H7 (cell line): ENCODE data around the gene CELA1. TPM values are rescaled to one million over a fixed set of nuclear protein-coding genes. Genes with fewer than 3 reads are reported as not detected.
"Not testable (repeated sequence)": the region's sequence is repeated elsewhere in the genome, so short reads cannot be mapped to it uniquely, and the experiment has no call there.

ENCODE experiments used
- DNase-seq: peaks from one replicate; pipeline ENCODE4 v3.0.0; 2012
- H3K27me3 ChIP-seq: 2 replicates; pipeline ENCODE4 v1.6.0; 2011; ENCODE audit warnings: mild to moderate bottlenecking, low read length; ENCODE audit not compliant: control insufficient read depth, insufficient read depth
- H3K36me3 ChIP-seq: replicated peaks from 2 replicates; pipeline ENCODE4 v1.5.1; 2011; ENCODE audit warnings: low read length; ENCODE audit not compliant: control insufficient read depth, insufficient read depth
- H3K4me3 ChIP-seq: 2 replicates; pipeline ENCODE4 v1.5.1; 2011; ENCODE audit warnings: low read depth, mild to moderate bottlenecking, control low read depth, low read length, moderate library complexity; ENCODE audit not compliant: insufficient read depth
- total RNA-seq: library from RNA; depleted of rRNA; stranded (reverse); fragments of >200 nt; shearing (Covaris generic); gene quantifications from 2 replicates; pipeline ENCODE4 v1.2.3, GENCODE V29; 2014

CELA1 gene
- total RNA-seq, 1 experiment from 2014 or later: not detected

GRCh38 chr12:51321882-51322281 is 24.6 kb downstream of the CELA1 start:
- Histone ChIP-seq H3K27me3 (no peaks in the 10 kb centered on the region), H3K36me3 (no peaks in the 10 kb centered on the region)
- DNase-seq: no peak

DNA sequence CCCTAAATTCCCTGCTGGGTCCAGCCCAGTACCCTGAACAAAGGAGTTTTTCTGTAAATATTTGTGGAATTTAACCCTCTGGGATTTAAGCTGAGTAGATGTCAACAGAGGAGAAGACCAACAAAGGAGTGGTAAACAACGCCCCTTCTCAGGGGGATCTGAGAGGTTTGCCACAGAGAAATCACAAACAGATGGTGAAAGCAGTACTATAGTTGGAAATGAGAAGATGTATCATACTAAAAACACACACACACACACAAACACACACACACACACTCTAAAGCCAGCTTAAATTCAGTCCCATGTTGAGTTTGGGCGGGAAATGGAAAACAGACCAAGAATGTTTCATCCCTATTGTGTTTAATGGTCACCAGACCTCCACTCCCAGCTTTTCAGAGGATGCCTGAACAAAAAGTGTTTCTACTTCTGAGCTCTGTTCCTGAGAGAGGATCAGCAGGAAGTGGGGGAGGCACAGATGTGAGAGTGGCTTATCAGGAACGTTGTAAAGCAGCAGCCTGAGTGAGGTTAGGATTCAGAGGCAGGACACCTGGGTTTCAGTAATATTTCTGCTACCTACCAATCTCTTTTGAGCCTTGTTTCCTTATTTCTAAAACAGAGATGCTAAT is 25.7 kb downstream of the CELA1 start:
- Histone ChIP-seq H3K4me3 (no peak overlapping the region), H3K27me3 (no peaks in the 10 kb centered on the region), H3K36me3 (no peaks in the 10 kb centered on the region)
- peak; percentile 72 for DNase-seq

More at GRCh38 chr12:51321882-51322281, 24.6 kb downstream of the CELA1 start:
- no peak overlapping the region for H3K4me3 ChIP-seq

DNA sequence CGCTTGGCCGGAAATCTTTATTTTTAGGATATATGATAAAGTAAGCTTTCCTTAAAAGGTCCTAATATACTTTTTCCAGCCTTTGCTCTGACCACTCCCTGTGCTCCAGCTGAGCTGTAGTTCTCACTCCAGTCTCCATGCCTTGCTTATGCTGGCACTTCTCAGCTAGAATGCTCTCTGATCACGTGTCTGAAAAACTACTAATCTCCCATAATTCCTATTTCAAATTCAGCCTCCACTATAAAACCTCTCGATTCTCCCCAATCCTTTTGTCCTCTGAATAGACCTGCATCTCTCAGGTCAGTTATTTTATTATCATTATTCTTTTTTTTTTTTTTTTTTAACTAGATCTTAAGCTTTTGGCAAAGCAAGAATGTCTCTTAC is 26.2 kb downstream of the CELA1 start:
- DNase-seq: no peak

GRCh38 chr12:51318846-51319599 is 27.5 kb downstream of the CELA1 start:
- no peak for DNase-seq
- Histone ChIP-seq H3K27me3 (no peaks in the 10 kb centered on the region), H3K36me3 (no peaks in the 10 kb centered on the region), H3K4me3 (no peak overlapping the region)

More for the DNA sequence above, 26.2 kb downstream of the CELA1 start:
- Histone ChIP-seq H3K36me3 (no peaks in the 10 kb centered on the region), H3K4me3 (no peak overlapping the region), H3K27me3 (no peaks in the 10 kb centered on the region)

DNA sequence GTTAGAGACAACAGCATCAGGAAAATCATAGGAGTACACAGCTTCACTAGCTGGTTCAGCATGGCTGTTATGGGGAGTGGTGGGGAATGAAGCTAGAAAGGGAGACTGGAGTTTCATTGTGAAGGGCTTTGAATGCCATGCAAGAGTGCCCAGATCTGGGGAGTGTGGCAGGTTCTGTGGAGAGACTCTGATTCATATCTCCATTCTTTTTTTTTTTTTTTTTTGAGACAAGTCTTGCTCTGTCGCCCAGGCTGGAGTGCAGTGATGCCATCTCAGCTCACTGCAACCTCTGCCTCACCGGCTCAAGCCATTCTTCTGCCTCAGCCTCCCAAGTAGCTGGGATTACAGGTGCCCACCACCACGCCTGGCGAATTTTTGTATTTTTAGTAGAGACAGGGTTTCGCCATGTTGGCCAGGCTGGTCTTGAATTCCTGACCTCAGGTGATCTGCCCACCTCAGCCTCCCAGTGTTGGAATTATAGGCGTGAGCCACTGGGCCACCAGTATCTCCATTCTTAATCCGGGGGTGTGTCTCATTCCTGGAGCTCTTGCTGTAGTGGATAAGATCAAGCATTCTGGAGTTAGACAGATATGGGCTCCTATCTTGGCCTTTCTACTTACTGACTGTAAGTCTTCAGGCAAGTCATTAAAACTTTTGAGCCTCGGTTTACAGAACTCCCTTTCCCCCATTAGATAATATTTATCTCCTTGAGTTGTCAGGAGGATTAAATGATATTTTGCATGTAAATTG is 28.2 kb downstream of the CELA1 start:
- not testable (repeated sequence) for H3K27me3 ChIP-seq, DNase-seq, H3K4me3 ChIP-seq

GRCh38 chr12:51311389-51311788 is 35.1 kb downstream of the CELA1 start:
- Histone ChIP-seq H3K4me3 (no peak overlapping the region), H3K36me3 (no peaks in the 10 kb centered on the region), H3K27me3 (no peaks in the 10 kb centered on the region)
- DNase-seq: no peak

More for the DNA sequence above, 28.2 kb downstream of the CELA1 start:
- H3K36me3 ChIP-seq: not testable (repeated sequence)

DNA sequence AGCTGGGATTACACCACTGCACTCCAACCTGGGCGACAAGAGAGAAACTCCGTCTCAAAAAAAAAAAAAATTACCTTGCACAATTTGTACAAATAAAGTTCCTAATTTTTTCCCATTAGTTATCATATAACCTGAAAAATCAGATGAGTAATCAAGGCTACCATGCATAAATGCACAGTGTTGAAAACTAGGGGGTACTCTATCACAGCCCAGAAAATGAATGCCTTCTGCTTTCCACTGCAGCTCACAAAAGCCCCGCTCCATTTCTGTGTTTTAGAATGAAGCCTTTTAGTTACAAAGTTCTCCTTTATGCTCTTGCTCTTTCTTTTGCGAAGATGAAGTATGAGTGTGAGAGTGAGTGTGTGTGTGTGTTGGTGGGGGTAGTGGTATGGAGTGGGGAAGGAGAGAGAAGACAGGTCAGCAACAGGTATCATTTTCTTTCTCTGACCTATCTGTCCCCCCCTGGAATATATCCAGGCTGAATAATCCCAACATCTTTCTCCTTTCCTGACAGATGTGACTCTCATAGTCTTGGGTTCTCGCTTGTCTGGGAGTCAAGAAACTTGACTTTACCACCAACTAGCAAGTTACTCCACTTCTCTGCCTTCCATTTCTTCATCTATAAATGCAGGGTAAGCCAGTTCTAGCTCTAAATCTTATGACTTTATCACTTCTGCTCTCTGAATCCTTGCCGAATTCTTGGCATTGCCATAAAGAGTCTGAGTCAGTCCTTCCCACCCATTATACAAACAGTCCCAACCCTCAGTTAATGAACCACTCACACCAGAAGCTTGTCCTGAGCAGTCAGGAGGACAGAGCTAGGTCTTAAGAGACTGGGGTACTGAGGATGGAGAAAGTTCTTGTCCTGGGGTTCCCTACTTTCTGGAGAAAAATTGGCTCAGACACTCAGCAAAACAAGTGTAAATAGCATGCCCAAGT is 38.6 kb downstream of the CELA1 start:
- no peaks in the 10 kb centered on the region for H3K27me3 ChIP-seq
- no peaks in the 10 kb centered on the region for H3K36me3 ChIP-seq
- DNase-seq: no peak
- H3K4me3 ChIP-seq: no peak overlapping the region

DNA sequence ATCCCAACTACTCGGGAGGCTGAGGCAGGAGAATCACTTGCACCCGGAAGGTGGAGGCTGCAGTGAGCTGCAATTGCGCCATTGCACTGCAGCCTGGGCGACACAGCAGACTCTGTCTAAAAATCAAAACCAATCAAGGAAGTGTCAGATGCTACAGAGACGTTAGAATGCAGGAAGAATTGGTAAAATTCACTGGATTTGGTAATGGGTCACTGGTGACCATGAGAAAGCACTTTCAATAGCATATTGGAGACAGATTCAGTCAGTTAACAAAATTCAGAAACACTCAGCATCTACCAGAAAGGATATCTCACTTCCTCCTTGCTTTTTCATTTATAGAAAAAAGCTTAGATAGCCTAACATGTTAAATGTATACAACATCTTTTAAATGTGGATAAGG is 40.0 kb downstream of the CELA1 start:
- Histone ChIP-seq H3K27me3 (no peaks in the 10 kb centered on the region), H3K36me3 (no peaks in the 10 kb centered on the region), H3K4me3 (no peak overlapping the region)
- no peak for DNase-seq

DNA sequence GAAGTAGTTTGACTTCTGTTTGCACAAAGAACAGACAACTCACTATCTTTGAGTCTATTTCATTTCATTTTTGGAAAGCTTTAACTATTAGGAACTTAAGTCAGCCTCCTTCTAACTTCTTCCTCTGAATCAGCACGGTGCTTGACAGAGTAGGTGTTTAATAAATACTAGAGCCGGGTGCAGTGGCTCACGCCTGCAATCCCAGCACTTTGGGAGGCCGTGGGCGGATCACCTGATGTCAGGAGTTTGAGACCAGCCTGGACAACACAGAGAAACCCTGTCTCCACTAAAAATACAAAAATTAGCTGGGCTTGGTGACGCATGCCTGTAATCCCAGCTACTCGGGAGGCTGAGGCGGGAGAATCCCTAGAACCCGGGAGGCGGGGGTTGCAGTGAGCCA is 45.7 kb downstream of the CELA1 start:
- not testable (repeated sequence) for H3K27me3 ChIP-seq, DNase-seq, H3K4me3 ChIP-seq, H3K36me3 ChIP-seq

- Histone ChIP-seq H3K4me3 (no peak overlapping the region), H3K36me3 (no peaks in the 10 kb centered on the region), H3K27me3 (no peaks in the 10 kb centered on the region)
- no peak for DNase-seq
These were observed 50.8 kb downstream of the CELA1 start for GRCh38 chr12:51295651-51296050.

DNA sequence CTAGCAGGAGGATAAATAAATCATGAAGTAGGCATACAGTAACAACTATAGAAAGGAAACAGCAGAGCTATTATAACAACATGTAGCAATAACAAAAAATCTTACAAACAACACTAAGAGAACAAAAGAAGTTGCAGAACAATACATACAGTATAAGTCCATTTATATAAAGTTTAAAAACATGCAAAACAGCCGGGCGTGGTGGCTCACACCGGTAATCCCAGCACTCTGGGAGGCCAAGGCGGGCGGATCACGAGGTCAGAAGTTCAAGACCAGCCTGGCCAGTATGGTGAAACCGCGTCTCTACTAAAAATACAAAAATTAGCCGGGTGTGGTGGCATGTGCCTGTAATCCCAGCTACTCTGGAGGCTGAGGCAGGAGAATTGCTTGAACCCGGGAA is 52.4 kb downstream of the CELA1 start:
- H3K36me3 ChIP-seq, H3K4me3 ChIP-seq, DNase-seq, H3K27me3 ChIP-seq: not testable (repeated sequence)

DNA sequence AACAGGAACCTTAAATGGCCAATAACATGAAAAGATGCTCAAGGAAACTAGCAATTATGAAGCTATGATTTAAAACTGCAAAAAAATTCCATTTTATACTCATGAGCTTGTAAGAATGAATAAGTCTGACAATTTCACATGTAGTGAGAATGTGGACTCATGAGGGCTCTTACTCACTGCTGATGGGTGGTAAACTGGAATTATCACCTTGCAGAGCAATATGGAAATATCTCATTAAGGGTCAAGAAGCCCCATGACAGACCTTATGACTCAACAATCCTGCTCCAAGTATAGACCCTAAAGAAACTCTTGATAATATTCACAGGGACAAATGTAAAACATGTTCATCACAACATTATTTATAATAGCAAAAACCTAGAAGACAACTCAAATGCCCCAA is 52.8 kb downstream of the CELA1 start:
- H3K27me3 ChIP-seq: no peaks in the 10 kb centered on the region
- DNase-seq: no peak
- no peaks in the 10 kb centered on the region for H3K36me3 ChIP-seq
- H3K4me3 ChIP-seq: no peak overlapping the region

DNA sequence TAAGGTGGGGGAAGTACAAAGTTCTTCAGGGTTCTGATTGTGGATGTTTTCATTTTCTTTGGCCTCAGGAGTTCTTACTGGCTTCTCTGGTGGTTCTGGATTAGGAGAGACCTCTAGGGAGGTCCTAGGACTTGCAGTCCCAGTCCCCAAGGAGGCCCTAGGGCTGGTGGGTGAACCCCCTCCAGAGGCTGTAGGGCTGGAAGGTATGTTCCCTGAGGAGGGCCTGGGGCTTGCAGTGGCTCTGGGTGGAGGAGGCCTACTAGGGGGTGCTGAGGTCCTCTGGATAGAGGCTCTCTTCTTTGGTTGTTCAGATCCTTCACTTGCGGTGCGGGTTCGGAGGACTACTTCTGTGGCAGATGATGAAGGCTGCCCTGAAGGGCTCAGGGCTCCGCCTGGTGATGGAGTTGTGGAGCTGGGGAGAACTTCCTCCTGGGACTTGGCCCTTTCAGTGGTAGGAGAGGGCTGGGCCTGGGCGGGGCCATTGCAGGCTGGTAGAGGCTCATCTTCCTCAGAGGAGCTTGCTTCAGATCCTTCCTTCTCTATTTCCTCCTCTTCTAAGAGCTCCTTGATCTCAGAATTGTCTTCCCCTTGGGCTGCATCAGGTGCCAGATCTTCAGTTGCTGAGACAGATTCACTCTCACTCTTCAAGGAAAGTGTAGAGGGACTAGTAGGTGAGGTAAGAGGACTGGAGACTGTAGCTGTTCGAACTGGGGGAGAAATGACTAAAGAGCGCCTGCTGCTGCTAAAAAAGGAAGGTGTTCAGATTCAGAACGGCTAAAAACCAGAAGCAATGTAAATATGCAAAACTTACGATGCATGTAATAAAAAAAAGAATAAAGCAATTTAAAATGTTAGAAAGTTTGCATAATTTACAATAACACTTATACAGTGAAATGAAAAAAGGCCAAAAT is 54.6 kb downstream of the CELA1 start:
- H3K36me3 ChIP-seq, H3K27me3 ChIP-seq, DNase-seq, H3K4me3 ChIP-seq: not testable (repeated sequence)
